Measurements from ENCODE around the gene DPYSL3.

DNA sequence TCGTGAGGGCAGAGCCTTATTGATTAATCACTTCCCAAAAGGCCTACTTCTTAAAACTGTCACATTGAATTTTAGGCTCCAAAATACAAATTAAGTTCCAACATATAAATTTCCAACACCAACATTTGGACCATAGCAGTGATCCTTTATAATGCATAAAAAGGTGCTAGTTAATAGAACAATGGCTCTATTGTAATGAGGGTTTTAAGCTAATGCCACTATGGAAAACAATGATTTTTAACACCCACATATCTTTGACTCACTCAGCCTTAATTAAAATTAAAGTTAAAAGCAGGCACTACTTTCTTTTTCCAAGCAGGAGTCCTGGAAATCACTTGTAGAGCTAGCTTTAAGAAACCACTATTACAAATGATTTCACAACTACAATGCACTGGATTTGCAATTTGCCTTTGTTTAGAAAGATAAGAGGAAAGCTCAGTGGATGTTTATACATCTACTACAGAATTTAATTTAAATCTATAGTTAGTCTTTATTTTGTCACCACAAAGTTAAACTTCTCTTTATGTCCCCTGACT is 41.8 kb downstream of the DPYSL3 start:
- TF ChIP-seq CTCF (IDR thresholded peaks at IDR 0.05; ENCODE audit: low read depth, low read length) (no peak), POLR2A (IDR thresholded peaks at IDR 0.05; ENCODE audit: extremely low read depth, insufficient read length) (no peak)
- TF ChIP-seq, protein P1, sequence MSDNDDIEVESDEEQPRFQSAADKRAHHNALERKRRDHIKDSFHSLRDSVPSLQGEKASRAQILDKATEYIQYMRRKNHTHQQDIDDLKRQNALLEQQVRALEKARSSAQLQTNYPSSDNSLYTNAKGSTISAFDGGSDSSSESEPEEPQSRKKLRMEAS (IDR thresholded peaks at IDR 0.05; ENCODE audit: low read depth, low read length), result no peak

All from NB4 (cell line).